GM12878 (cell line): ENCODE measurements around the gene DTNBP1. TPM values are rescaled to one million over a fixed set of nuclear protein-coding genes. Genes with fewer than 3 reads are reported as not detected.

ENCODE experiments used
- ATAC-seq: fragments of 200-7000 bp; cut with Tn5 transposase; 3 replicates; pipeline ENCODE4 v1.9.1; 2020; ENCODE audit warnings: mild to moderate bottlenecking, moderate library complexity
- BruUV-seq: library from RNA; stranded (reverse); fragments of 400-500 nt; replicated peaks from 2 replicates; lab custom pipeline; 2021; lab: Mats Ljungman, UMichigan
- CTCF ChIA-PET: fragments of 300-600 bp; sonication (Branson Sonifier 250); formaldehyde crosslinking; extraction: SDS; loops from one replicate; lab custom pipeline; 2021; ENCODE audit warnings: inconsistent platforms; lab: Yijun Ruan, JAX
- POLR2A ChIA-PET: fragments of 350-600 bp; formaldehyde crosslinking; extraction: SDS; loops from one replicate; lab custom pipeline; 2021; ENCODE audit warnings: inconsistent platforms; lab: Charles Lee
- RAD21 ChIA-PET: fragments of 300-600 bp; sonication (Branson Sonifier 250); formaldehyde crosslinking; loops from one replicate; lab custom pipeline; 2023; ENCODE audit warnings: antibody characterized with exemption; ENCODE audit not compliant: unreplicated experiment; lab: Charles Lee
- SMC1A ChIA-PET: fragments of 300-600 bp; sonication (Branson Sonifier 250); formaldehyde crosslinking; loops from one replicate; lab custom pipeline; 2023; ENCODE audit not compliant: unreplicated experiment, uncharacterized antibody; lab: Charles Lee
- DNase-seq: peaks from one replicate; pipeline ENCODE4 v3.0.0-alpha.2; 2011; ENCODE audit warnings: low read depth, low spot score
- FAIRE-seq: peaks from 3 replicates; lab custom pipeline; 2011; peaks lifted over from hg19 to GRCh38; lab: Jason Lieb, UNC
- H2AFZ ChIP-seq: 2 replicates; pipeline ENCODE4 v1.6.0; 2011; ENCODE audit warnings: low read depth, low read length, control low read depth; ENCODE audit not compliant: control insufficient read depth
- H3K27ac ChIP-seq: 2 replicates; pipeline ENCODE4 v1.5.1; 2011; ENCODE audit warnings: control low read depth; ENCODE audit not compliant: control insufficient read depth, insufficient read depth
- H3K27me3 ChIP-seq, 2 experiments: replicated peaks in 1 of 2; 2 replicates each; pipeline versions ENCODE4 v1.6.0 to v1.6.1; 2011; ENCODE audit warnings: low read length in 1 of 2; ENCODE audit not compliant: control insufficient read depth in 2 of 2, insufficient read depth in 2 of 2
- H3K36me3 ChIP-seq, 2 experiments: 2 replicates each; pipeline ENCODE4 v1.5.1; 2011; ENCODE audit warnings: low read length in 1 of 2; ENCODE audit not compliant: control insufficient read depth in 2 of 2, insufficient read depth in 2 of 2
- H3K4me1 ChIP-seq: 2 replicates; pipeline ENCODE4 v1.6.1; 2011; ENCODE audit warnings: mild to moderate bottlenecking, low read length, moderate library complexity, mixed read lengths; ENCODE audit not compliant: control insufficient read depth, insufficient read depth
- H3K4me2 ChIP-seq: 2 replicates; pipeline ENCODE4 v1.6.0; 2011; ENCODE audit warnings: control low read depth; ENCODE audit not compliant: control insufficient read depth, insufficient read depth
- H3K4me3 ChIP-seq: fragments of 200-600 bp; sonication (generic); 2 replicates; pipeline ENCODE4 v1.5.1; 2016
- H3K79me2 ChIP-seq: 2 replicates; pipeline ENCODE4 v1.6.0; 2011; ENCODE audit warnings: low read length; ENCODE audit not compliant: control insufficient read depth, insufficient read depth
- H3K9ac ChIP-seq: 2 replicates; pipeline ENCODE4 v1.8.0; 2011; ENCODE audit warnings: low read length, control low read depth, mixed read lengths; ENCODE audit not compliant: control insufficient read depth, insufficient read depth
- H3K9me3 ChIP-seq: replicated peaks from 3 replicates; pipeline ENCODE4 v1.5.1; 2011; ENCODE audit warnings: mild to moderate bottlenecking, low read length; ENCODE audit not compliant: control insufficient read depth, insufficient read depth
- H4K20me1 ChIP-seq: 2 replicates; pipeline ENCODE4 v1.6.0; 2011; ENCODE audit not compliant: control insufficient read depth, insufficient read depth
- FOS ChIP-seq: IDR thresholded peaks from 3 replicates; pipeline ENCODE4 v1.6.1; 2011; ENCODE audit warnings: borderline replicate concordance; ENCODE audit not compliant: insufficient read length; ENCODE audit errors: extremely low read depth
- IKZF2 ChIP-seq, 2 experiments: fragments of 450-650 bp; IDR thresholded peaks; 2 replicates each; pipeline ENCODE4 v1.6.1; 2017; ENCODE audit warnings: mild to moderate bottlenecking in 2 of 2, moderate library complexity in 2 of 2
- IRF4 ChIP-seq: IDR thresholded peaks from 2 replicates; pipeline ENCODE4 v1.6.1; 2011; ENCODE audit warnings: low read depth, low read length
- MTA3 ChIP-seq: IDR thresholded peaks from 2 replicates; pipeline ENCODE4 v1.6.1; 2012; ENCODE audit warnings: low read length, inconsistent platforms, borderline replicate concordance
- NFIC ChIP-seq: IDR thresholded peaks from 2 replicates; pipeline ENCODE4 v1.6.1; 2012; ENCODE audit warnings: low read depth, mild to moderate bottlenecking, inconsistent platforms, low read length, moderate library complexity
- PKNOX1 ChIP-seq: fragments of 450-650 bp; IDR thresholded peaks from 2 replicates; pipeline ENCODE4 v1.6.1; 2016; ENCODE audit warnings: mild to moderate bottlenecking
- SIX5 ChIP-seq: IDR thresholded peaks from 2 replicates; pipeline ENCODE4 v1.6.1; 2011; ENCODE audit warnings: mild to moderate bottlenecking, low read depth, low read length, moderate library complexity; ENCODE audit not compliant: severe bottlenecking
- SMAD5 ChIP-seq: IDR thresholded peaks from 2 replicates; pipeline ENCODE4 v1.6.1; 2016; ENCODE audit warnings: antibody characterized with exemption, low read depth
- SP1 ChIP-seq: IDR thresholded peaks from one replicate; pipeline ENCODE4 v1.6.1; 2011; ENCODE audit warnings: low read depth, low read length
- SREBF2 ChIP-seq: IDR thresholded peaks from 2 replicates; pipeline ENCODE4 v1.6.1; 2012; ENCODE audit warnings: mild to moderate bottlenecking, low read length
- STAT3 ChIP-seq: IDR thresholded peaks from 2 replicates; pipeline ENCODE4 v1.6.1; 2011; ENCODE audit warnings: low read depth, low read length, improper control_type of control experiment
- TARDBP ChIP-seq: IDR thresholded peaks from 2 replicates; pipeline ENCODE4 v1.6.1; 2016; ENCODE audit warnings: borderline replicate concordance
- ZNF384 ChIP-seq: IDR thresholded peaks from 2 replicates; pipeline ENCODE4 v1.6.1; 2012; ENCODE audit warnings: low read depth, mild to moderate bottlenecking, low read length, improper control_type of control experiment, borderline replicate concordance
- ZNF592 ChIP-seq: fragments of 450-650 bp; IDR thresholded peaks from 2 replicates; pipeline ENCODE4 v1.6.1; 2017; ENCODE audit warnings: mild to moderate bottlenecking, moderate library complexity
- WGBS: methylation state at CpG from one replicate; pipeline ENCODE4 v1.1.6; 2016; ENCODE audit warnings: low lambda C conversion rate; ENCODE audit not compliant: insufficient replicate concordance, insufficient coverage; ENCODE audit errors: missing lambda C conversion rate; 5-methylcytosine and 5-hydroxymethylcytosine counted together
- in situ Hi-C: fragments of 300-500 bp; cut with MboI; formaldehyde crosslinking; loops from 9 replicates; pipeline ENCODE4 v1.14.3; 2018; ENCODE audit warnings: mixed read lengths
- intact Hi-C: fragments of 100-400 bp; cut with micrococcal nuclease; formaldehyde crosslinking; loops from one replicate; pipeline ENCODE4 v1.14.2; 2022; ENCODE audit not compliant: unreplicated experiment
- polyA plus RNA-seq, 11 experiments: library from polyadenylated mRNA; depleted of rRNA in 4 of 11; unstranded in 6 of 11; stranded (reverse) in 5 of 11; fragments of >200 nt; fragmentation: Nextera tagmentation in 4 of 11; fragmentation: Illumina TruSeq in 1 of 11; extraction: Ambion mirVana in 4 of 11; extraction: Trizol in 1 of 11; gene quantifications; 1 replicate in 1 of 11; 2 replicates in 10 of 11; pipeline versions ENCODE4 v1.2.1 to v1.2.3, GENCODE V29; 2011 to 2016; ENCODE audit warnings: inconsistent platforms in 2 of 11, missing spikeins in 2 of 11, low read depth in 1 of 11
- total RNA-seq, 4 experiments: library from RNA; depleted of rRNA in 3 of 4; stranded (reverse); fragments of >200 nt in 3 of 4; fragmentation: Illumina TruSeq in 1 of 4; extraction: Trizol in 1 of 4; gene quantifications; 2 replicates each; pipeline versions ENCODE4 v1.2.1 to v1.2.3, GENCODE V29; 2013 to 2021

Gene DTNBP1
- total and polyA plus RNA-seq, 10 of the 15 experiments (the other 5 are each of a cell fraction or from before 2014, with no cell fraction given): 7.1 to 40.3 (median 20.1) TPM

GRCh38 chr6:15627821-15628220, 35.0 kb downstream of the DTNBP1 start:
- ChIA-PET POLR2A (interaction anchor here (0.6 kb wide), 1 partner anchor 177 kb away, joined by 3 read pairs; no protein-coding TSS in a partner anchor), SMC1A (interaction anchor here (1.9 to 14.3 kb wide), 3 partner anchors 10 to 555 kb away, joined by 7 to 165 read pairs (median 14); no protein-coding TSS in a partner anchor), CTCF (interaction anchor here (1.3 kb wide), 1 partner anchor 10 kb away, joined by 3 read pairs; no protein-coding TSS in a partner anchor), RAD21 (interaction anchor here (1.2 to 8.2 kb wide), 2 partner anchors 31 to 578 kb away, joined by 3 to 34 read pairs; no protein-coding TSS in a partner anchor)
- no peaks in the 10 kb centered on the region for H4K20me1 ChIP-seq
- H3K9ac ChIP-seq: no peak overlapping the region
- H3K27me3 ChIP-seq: no peaks in the 10 kb centered on the region
- peaks cover 0 to 3% of the 10 kb centered on the region in 2 experiments; a peak in 2 of 4 replicates for H3K36me3 ChIP-seq
- TF ChIP-seq SIX5 (no peak), PKNOX1 (no peak), IKZF2 (IDR thresholded peaks at IDR 0.05) (no peak), SP1 (no peak), FOS (no peak), IRF4 (no peak), NFIC (no peak), STAT3 (no peak), MTA3 (no peak), SMAD5 (no peak), ZNF592 (no peak), SREBF2 (no peak), TARDBP (no peak), ZNF384 (no peak)
- no peak overlapping the region for H3K4me2 ChIP-seq
- ATAC-seq (no peak), FAIRE-seq (no peak), DNase-seq (no peak)
- no peaks in the 10 kb centered on the region; the same call in 1 of the 2 replicates for H3K79me2 ChIP-seq
- BruUV-seq: no TSS peak
- no peak overlapping the region for H3K4me3 ChIP-seq
- H3K9me3 ChIP-seq: no peaks in the 10 kb centered on the region
- H2AFZ ChIP-seq: no peak overlapping the region
- no peak overlapping the region for H3K27ac ChIP-seq
- no peaks in the 10 kb centered on the region for H3K4me1 ChIP-seq
- in situ Hi-C loops: no loop called here
- 95% methylated on average over 2 of the region's 2 CpGs for WGBS
- intact Hi-C loops: loop anchor here (10.0 kb wide), 2 partner anchors 303 to 383 kb away; partner anchors contain the start of gene JARID2
